ENCODE data around the gene RNF220. TPM values are rescaled to one million over a fixed set of nuclear protein-coding genes. Genes with fewer than 3 reads are reported as not detected.

RNF220 gene
- total and polyA plus RNA-seq, 2 of the 13 experiments (the other 11 are each of a cell fraction or from before 2014, with no cell fraction given): 48.2 to 72.1 TPM

- CTCF ChIA-PET (ENCODE audit: low intra/inter-chr PET ratio, low total read pairs): no interaction called here
- no peak overlapping the region for H3K9ac ChIP-seq (ENCODE audit: insufficient read depth, low read depth, low read length)
- no peaks in the 10 kb centered on the region for H3K79me2 ChIP-seq (ENCODE audit: insufficient read depth, low read length)
- intact Hi-C loops (cut with micrococcal nuclease; ENCODE audit: unreplicated experiment) (no loop called here), in situ Hi-C loops (cut with HindIII; ENCODE audit: extremely low pct_ligation_motif_present, low pct_unique_long_range_greater_than_20kb) (loop anchor here (25.0 kb wide), 1 partner anchor 379 kb away; the partner anchor contains the start of gene DMAP1)
- H3K4me3 ChIP-seq (replicated peaks in 1 of 3; ENCODE audit: insufficient read depth in 1 of 3, low read depth in 2 of 3, low read length in 3 of 3): no peak overlapping the region
- H3K36me3 ChIP-seq (replicated peaks in 1 of 2; ENCODE audit: control insufficient read depth in 1 of 2, insufficient read depth in 2 of 2, low read length in 2 of 2): no peaks in the 10 kb centered on the region; a peak in 1 of 5 replicates
- peaks cover 0 to 5% of the 10 kb centered on the region in 2 experiments; a peak in 1 of 5 replicates for H3K27me3 ChIP-seq (ENCODE audit: control insufficient read depth in 1 of 2, insufficient read depth in 2 of 2, low read length in 2 of 2)
- BruUV-seq (replicated peaks): no TSS peak
- H4K20me1 ChIP-seq (ENCODE audit: insufficient read depth, low read length): peaks cover 3% of the 10 kb centered on the region; the same call in 1 of the 2 replicates
- ATAC-seq (no peak), FAIRE-seq (no peak), DNase-seq (ENCODE audit: low spot score) (no peak)
- POLR2A ChIA-PET: no interaction called here
- no peak overlapping the region for H2AFZ ChIP-seq (ENCODE audit: low read length)
- H3K27ac ChIP-seq (ENCODE audit: extremely low read length, insufficient read depth, low read length): no peak overlapping the region
- no peak for TF ChIP-seq ZNF235 (CRISPR knock-in tag; IDR thresholded peaks at IDR 0.05; ENCODE audit: borderline replicate concordance)
- no peak for TF ChIP-seq ZBTB38 (CRISPR knock-in tag; IDR thresholded peaks at IDR 0.05)
- no peak for TF ChIP-seq TIGD3 (CRISPR knock-in tag; IDR thresholded peaks at IDR 0.05; ENCODE audit: borderline replicate concordance)
- no peak for TF ChIP-seq YEATS4 (CRISPR knock-in tag; IDR thresholded peaks at IDR 0.05; ENCODE audit: borderline replicate concordance)
- H3K9me3 ChIP-seq (ENCODE audit: low read length): no peaks in the 10 kb centered on the region
- WGBS (ENCODE audit: low lambda C conversion rate): 61% methylated on average over 5 of the region's 5 CpGs
- no peak overlapping the region for H3K4me2 ChIP-seq (ENCODE audit: low read depth, low read length)
- H3K4me1 ChIP-seq (ENCODE audit: insufficient read depth, low read length): peaks cover 24% of the 10 kb centered on the region
Observed at GRCh38 chr1:44591381-44591780, 186.3 kb downstream of the RNF220 start.

- H3K36me3 ChIP-seq (replicated peaks in 1 of 2; ENCODE audit: control insufficient read depth in 1 of 2, insufficient read depth in 2 of 2, low read length in 2 of 2): no peaks in the 10 kb centered on the region; a peak in 1 of 5 replicates
- peaks cover 0 to 4% of the 10 kb centered on the region in 2 experiments; a peak in 1 of 5 replicates for H3K27me3 ChIP-seq (ENCODE audit: control insufficient read depth in 1 of 2, insufficient read depth in 2 of 2, low read length in 2 of 2)
- ATAC-seq (no peak), DNase-seq (ENCODE audit: low spot score) (no peak), FAIRE-seq (no peak)
- POLR2A ChIA-PET: no interaction called here
- no peaks in the 10 kb centered on the region for H3K9me3 ChIP-seq (ENCODE audit: low read length)
- H3K27ac ChIP-seq (ENCODE audit: extremely low read length, insufficient read depth, low read length): no peak overlapping the region
- no peak overlapping the region for H3K9ac ChIP-seq (ENCODE audit: insufficient read depth, low read depth, low read length)
- H3K4me3 ChIP-seq (replicated peaks in 1 of 3; ENCODE audit: insufficient read depth in 1 of 3, low read depth in 2 of 3, low read length in 3 of 3): no peak overlapping the region
- CTCF ChIA-PET (ENCODE audit: low intra/inter-chr PET ratio, low total read pairs): interaction anchor here (1.0 kb wide), 1 partner anchor 214 kb away, joined by 3 read pairs; no protein-coding TSS in a partner anchor
- H3K4me1 ChIP-seq (ENCODE audit: insufficient read depth, low read length): peaks cover 22% of the 10 kb centered on the region
- no peak overlapping the region for H2AFZ ChIP-seq (ENCODE audit: low read length)
- no peak overlapping the region for H3K4me2 ChIP-seq (ENCODE audit: low read depth, low read length)
- intact Hi-C loops (cut with micrococcal nuclease; ENCODE audit: unreplicated experiment): no loop called here
- in situ Hi-C loops (cut with HindIII; ENCODE audit: extremely low pct_ligation_motif_present, low pct_unique_long_range_greater_than_20kb): loop anchor here (25.0 kb wide), 1 partner anchor 380 kb away; the partner anchor contains the start of gene DMAP1
- H3K79me2 ChIP-seq (ENCODE audit: insufficient read depth, low read length): no peaks in the 10 kb centered on the region
- peaks cover 3% of the 10 kb centered on the region; the same call in 1 of the 2 replicates for H4K20me1 ChIP-seq (ENCODE audit: insufficient read depth, low read length)
- BruUV-seq (replicated peaks): no TSS peak
- WGBS (ENCODE audit: low lambda C conversion rate): 61% methylated on average over 10 of the region's 12 CpGs
- TF ChIP-seq RBM22 (optimal IDR thresholded peaks at IDR 0.05; ENCODE audit: low read length) (no peak), MIER2 (CRISPR knock-in tag; IDR thresholded peaks at IDR 0.05) (no peak), GMEB2 (CRISPR knock-in tag; IDR thresholded peaks at IDR 0.05; ENCODE audit: low read depth) (no peak), KDM5A (IDR thresholded peaks at IDR 0.05; ENCODE audit: borderline replicate concordance, low read length) (no peak), TIGD3 (CRISPR knock-in tag; IDR thresholded peaks at IDR 0.05; ENCODE audit: borderline replicate concordance) (no peak), ZNF576 (CRISPR knock-in tag; IDR thresholded peaks at IDR 0.05) (no peak), ZNF577 (CRISPR knock-in tag; IDR thresholded peaks at IDR 0.05; ENCODE audit: borderline replicate concordance, low read depth) (no peak)
Observed at GRCh38 chr1:44592208-44593145, 187.4 kb downstream of the RNF220 start.
